CD14-positive monocyte (primary cell): ENCODE measurements around the gene GCDH. TPM values are rescaled to one million over a fixed set of nuclear protein-coding genes. Genes with fewer than 3 reads are reported as not detected.

Experiments
- DNase-seq, 3 donors: peaks; one replicate each; pipeline ENCODE4 v3.0.0-alpha.2; 2011 to 2022
- H2AFZ ChIP-seq: 2 replicates; pipeline ENCODE4 v1.6.0; 2012; ENCODE audit warnings: mild to moderate bottlenecking, low read depth, low read length, inconsistent platforms; ENCODE audit not compliant: insufficient read depth, poor library complexity, severe bottlenecking
- H3K27ac ChIP-seq, 2 donors: 1 replicate in 1 of 2; 2 replicates in 1 of 2; pipeline ENCODE4 v1.5.1; 2012 to 2013; ENCODE audit warnings: low read length in 2 of 2, control low read depth in 1 of 2, inconsistent platforms in 1 of 2, low read depth in 1 of 2, mild to moderate bottlenecking in 1 of 2
- H3K27me3 ChIP-seq, 2 donors: one replicate each; pipeline versions ENCODE4 v1.6.0 to v1.6.1; 2011 to 2013; ENCODE audit warnings: low read length in 2 of 2; ENCODE audit not compliant: control insufficient read depth in 2 of 2, insufficient read depth in 2 of 2
- H3K36me3 ChIP-seq, 2 donors: replicated peaks in 1 of 2; 1 replicate in 1 of 2; 2 replicates in 1 of 2; pipeline versions ENCODE4 v1.5.1 to v1.6.1; 2012 to 2013; ENCODE audit warnings: low read length in 2 of 2, control low read depth in 1 of 2, inconsistent platforms in 1 of 2, mild to moderate bottlenecking in 1 of 2; ENCODE audit not compliant: insufficient read depth in 2 of 2, control insufficient read depth in 1 of 2
- H3K4me1 ChIP-seq, 2 donors: 1 replicate in 1 of 2; 2 replicates in 1 of 2; pipeline versions ENCODE4 v1.5.1 to v1.6.1; 2012 to 2013; ENCODE audit warnings: low read length in 2 of 2, control low read depth in 1 of 2, inconsistent platforms in 1 of 2, mild to moderate bottlenecking in 1 of 2, moderate library complexity in 1 of 2; ENCODE audit not compliant: insufficient read depth in 2 of 2, control insufficient read depth in 1 of 2
- H3K4me2 ChIP-seq: replicated peaks from 2 replicates; pipeline ENCODE3; 2012; ENCODE audit warnings: low read length, moderate library complexity, mild to moderate bottlenecking; ENCODE audit not compliant: poor library complexity, severe bottlenecking; ENCODE audit errors: extremely low read depth
- H3K4me3 ChIP-seq, 3 experiments: fragments of 200-600 bp in 1 of 3; sonication (generic) in 1 of 3; replicated peaks in 1 of 3; 1 replicate in 2 of 3; 2 replicates in 1 of 3; pipeline ENCODE4 v1.5.1; 2011 to 2013; ENCODE audit warnings: low read length in 3 of 3, mild to moderate bottlenecking in 3 of 3, control low read depth in 2 of 3, low read depth in 2 of 3, inconsistent platforms in 1 of 3, moderate library complexity in 1 of 3
- H3K79me2 ChIP-seq: 2 replicates; pipeline ENCODE4 v1.6.0; 2012; ENCODE audit warnings: mild to moderate bottlenecking, control low read depth, inconsistent platforms, low read length, moderate library complexity; ENCODE audit not compliant: insufficient read depth
- H3K9ac ChIP-seq: 2 replicates; pipeline ENCODE4 v1.6.0; 2017; ENCODE audit warnings: low read length, mild to moderate bottlenecking; ENCODE audit not compliant: insufficient read depth, poor library complexity, severe bottlenecking
- H3K9me3 ChIP-seq, 2 donors: replicated peaks in 1 of 2; 1 replicate in 1 of 2; 2 replicates in 1 of 2; pipeline versions ENCODE4 v1.5.1 to v1.6.1; 2012 to 2013; ENCODE audit warnings: low read length in 2 of 2, control low read depth in 1 of 2; ENCODE audit not compliant: control insufficient read depth in 1 of 2, insufficient read depth in 1 of 2
- H4K20me1 ChIP-seq: 2 replicates; pipeline ENCODE4 v1.6.0; 2012; ENCODE audit warnings: mild to moderate bottlenecking, low read length, control low read depth, moderate library complexity; ENCODE audit not compliant: insufficient read depth
- H3K27ac Mint-ChIP-seq, 7 donors: one replicate each; pipeline ENCODE4 v1.8.0; 2020; ENCODE audit warnings: mild to moderate bottlenecking in 7 of 7, mixed read lengths in 7 of 7, moderate library complexity in 6 of 7, inconsistent platforms in 2 of 7
- H3K27me3 Mint-ChIP-seq, 3 donors: one replicate each; pipeline ENCODE4 v1.8.0; 2021 to 2022; ENCODE audit warnings: low read depth in 3 of 3, mild to moderate bottlenecking in 3 of 3, mixed read lengths in 3 of 3, moderate library complexity in 3 of 3, inconsistent platforms in 1 of 3
- H3K36me3 Mint-ChIP-seq, 2 donors: one replicate each; pipeline ENCODE4 v1.8.0; 2020; ENCODE audit warnings: mixed read lengths in 2 of 2, inconsistent platforms in 1 of 2, mild to moderate bottlenecking in 1 of 2
- H3K4me1 Mint-ChIP-seq: one replicate; pipeline ENCODE4 v1.8.0; 2020; ENCODE audit warnings: mild to moderate bottlenecking, mixed read lengths
- H3K4me3 Mint-ChIP-seq, 2 donors: one replicate each; pipeline ENCODE4 v1.8.0; 2020; ENCODE audit warnings: mild to moderate bottlenecking in 2 of 2, mixed read lengths in 2 of 2, moderate library complexity in 1 of 2
- H3K9me3 Mint-ChIP-seq, 7 donors: one replicate each; pipeline ENCODE4 v1.8.0; 2020 to 2022; ENCODE audit warnings: mixed read lengths in 7 of 7, mild to moderate bottlenecking in 6 of 7, moderate library complexity in 6 of 7, inconsistent platforms in 2 of 7
- CTCF ChIP-seq: fragments of 200-600 bp; IDR thresholded peaks from one replicate; pipeline ENCODE4 v1.8.0; 2022; ENCODE audit warnings: antibody characterized with exemption, mild to moderate bottlenecking
- WGBS: methylation state at CpG from one replicate; pipeline ENCODE4 v1.1.5; 2013; ENCODE audit warnings: missing lambda C conversion rate; ENCODE audit not compliant: insufficient coverage; 5-methylcytosine and 5-hydroxymethylcytosine counted together
- intact Hi-C, 2 donors: fragments of 100-400 bp; cut with micrococcal nuclease; formaldehyde crosslinking; loops; one replicate each; pipeline versions ENCODE4 v1.15.0 to v1.15.1; 2023
- polyA plus RNA-seq, 3 donors: library from polyadenylated mRNA; depleted of rRNA in 1 of 3; unstranded in 2 of 3; stranded (reverse) in 1 of 3; fragments of 300-500 nt in 2 of 3; fragments of >200 nt in 1 of 3; fragmentation: Illumina TruSeq in 2 of 3; gene quantifications; 1 replicate in 2 of 3; 2 replicates in 1 of 3; pipeline ENCODE4 v1.2.3, GENCODE V29; 2012 to 2021

GCDH gene
- polyA plus RNA-seq, 3 donors, result 7.3 to 30.5 (median 9.6) TPM

GRCh38 chr19:12847159-12848139, 43.5 kb upstream of the GCDH start:
- peaks cover 0 to 2% (median 0%) of the 10 kb centered on the region in 7 donors for H3K9me3 Mint-ChIP-seq
- intact Hi-C loops, result loop anchor here (2.0 to 5.0 kb wide), 4 partner anchors 50 to 85 kb away; no protein-coding TSS in a partner anchor
- peak overlapping the region in 4 of 7 donors; percentile 13 to 78 (median 55) for H3K27ac Mint-ChIP-seq
- H3K4me2 ChIP-seq, result peak overlapping the region; percentile 57
- H3K79me2 ChIP-seq, result no peaks in the 10 kb centered on the region
- H3K27ac ChIP-seq, result no peak overlapping the region
- no peaks in the 10 kb centered on the region for H3K36me3 Mint-ChIP-seq
- peaks cover 9% of the 10 kb centered on the region for H3K4me1 Mint-ChIP-seq
- DNase-seq, result peak; percentile 84 to 94 (median 86)
- peak; percentile 99 for TF ChIP-seq CTCF
- H3K27me3 ChIP-seq, result peaks cover 0 to 25% of the 10 kb centered on the region in 2 donors
- no peaks in the 10 kb centered on the region for H4K20me1 ChIP-seq
- H3K27me3 Mint-ChIP-seq, result peaks cover 30 to 53% (median 32%) of the 10 kb centered on the region in 3 donors
- peak overlapping the region; percentile 80 for H2AFZ ChIP-seq
- no peaks in the 10 kb centered on the region for H3K9me3 ChIP-seq
- H3K4me3 ChIP-seq, result peak overlapping the region in 1 of 3 experiments; percentile 42
- no peaks in the 10 kb centered on the region for H3K36me3 ChIP-seq
- WGBS, result 12% methylated on average over 63 of the region's 69 CpGs
- H3K9ac ChIP-seq, result no peak overlapping the region
- peak overlapping the region; percentile 45 to 81 for H3K4me3 Mint-ChIP-seq
- H3K4me1 ChIP-seq, result peaks cover 11 to 12% of the 10 kb centered on the region in 2 donors

- Mint-ChIP-seq H3K27me3 (peaks cover 4 to 10% (median 9%) of the 10 kb centered on the region in 3 donors), H3K36me3 (no peaks in the 10 kb centered on the region), H3K27ac (no peak overlapping the region), H3K4me3 (no peak overlapping the region), H3K4me1 (no peaks in the 10 kb centered on the region), H3K9me3 (peaks cover 0 to 15% (median 7%) of the 10 kb centered on the region in 7 donors)
- Histone ChIP-seq H3K27me3 (no peaks in the 10 kb centered on the region), H2AFZ (no peak overlapping the region), H3K4me1 (no peaks in the 10 kb centered on the region), H3K4me3 (no peak overlapping the region), H3K79me2 (no peaks in the 10 kb centered on the region), H3K9me3 (peaks cover 0 to 9% of the 10 kb centered on the region in 2 donors), H3K27ac (no peak overlapping the region), H3K9ac (no peak overlapping the region), H3K4me2 (no peak overlapping the region), H4K20me1 (no peaks in the 10 kb centered on the region), H3K36me3 (no peaks in the 10 kb centered on the region)
- intact Hi-C loops, result no loop called here
- DNase-seq, result no peak
- no CpG with 5 or more reads among the region's 1 CpG for WGBS
- TF ChIP-seq CTCF, result no peak
Observed at GRCh38 chr19:12856653-12857052, 34.3 kb upstream of the GCDH start.
